ENCODE results near the gene SLC39A11.
A peak's percentile ranks its signal among the peaks of the same experiment; 100 is the strongest.
"Not testable (repeated sequence)": the region's sequence is repeated elsewhere in the genome, so short reads cannot be mapped to it uniquely, and the experiment has no call there.

SLC39A11 gene

GRCh38 chr17:73092523-73093135 lies at the start of gene SLC39A11:
Gene SLC39A11, minus strand, starts transcription at chr17:73092688. Its CDS starts 3,924 bp downstream, at chr17:73088764.
- DNase-seq (ENCODE audit: low read depth in 3 of 3, low spot score in 1 of 3), result peak; percentile 65 to 82 (median 66)

- DNase-seq (ENCODE audit: low read depth in 3 of 3, low spot score in 1 of 3), result no peak
Measured at GRCh38 chr17:73141411-73141810, 48.9 kb upstream of the SLC39A11 start.

GRCh38 chr17:73140566-73140965 lies 48.1 kb upstream of the SLC39A11 start:
- no peak for DNase-seq (ENCODE audit: low read depth in 3 of 3, low spot score in 1 of 3)

GRCh38 chr17:73139296-73139695 lies 46.8 kb upstream of the SLC39A11 start:
- DNase-seq (ENCODE audit: low read depth in 3 of 3, low spot score in 1 of 3), result no peak

GRCh38 chr17:73138541-73139138 lies 46.2 kb upstream of the SLC39A11 start:
- no peak for DNase-seq (ENCODE audit: low read depth in 3 of 3, low spot score in 1 of 3)

- DNase-seq (ENCODE audit: low read depth in 3 of 3, low spot score in 1 of 3), result no peak
Measured at GRCh38 chr17:73137376-73137775, 44.9 kb upstream of the SLC39A11 start.

GRCh38 chr17:73135766-73136165 lies 43.3 kb upstream of the SLC39A11 start:
- no peak for DNase-seq (ENCODE audit: low read depth in 3 of 3, low spot score in 1 of 3)

GRCh38 chr17:73133911-73134649 lies 41.6 kb upstream of the SLC39A11 start:
- DNase-seq (ENCODE audit: low read depth in 3 of 3, low spot score in 1 of 3), result no peak

GRCh38 chr17:73132085-73132492 lies 39.6 kb upstream of the SLC39A11 start:
- no peak for DNase-seq (ENCODE audit: low read depth in 3 of 3, low spot score in 1 of 3)

- DNase-seq (ENCODE audit: low read depth in 3 of 3, low spot score in 1 of 3), result not testable (repeated sequence)
Measured at GRCh38 chr17:73131439-73131838, 39.0 kb upstream of the SLC39A11 start.

- no peak for DNase-seq (ENCODE audit: low read depth in 3 of 3, low spot score in 1 of 3)
Measured at GRCh38 chr17:73130977-73131376, 38.5 kb upstream of the SLC39A11 start.

- DNase-seq (ENCODE audit: low read depth in 3 of 3, low spot score in 1 of 3), result no peak
Measured at GRCh38 chr17:73128496-73128895, 36.0 kb upstream of the SLC39A11 start.

GRCh38 chr17:73126716-73127473 lies 34.4 kb upstream of the SLC39A11 start:
- no peak for DNase-seq (ENCODE audit: low read depth in 3 of 3, low spot score in 1 of 3)

GRCh38 chr17:73123606-73124320 lies 31.3 kb upstream of the SLC39A11 start:
- no peak for DNase-seq (ENCODE audit: low read depth in 3 of 3, low spot score in 1 of 3)

GRCh38 chr17:73122953-73123605 lies 30.6 kb upstream of the SLC39A11 start:
- DNase-seq (ENCODE audit: low read depth in 3 of 3, low spot score in 1 of 3), result no peak

- DNase-seq (ENCODE audit: low read depth in 3 of 3, low spot score in 1 of 3), result no peak
Measured at GRCh38 chr17:73121506-73121905, 29.0 kb upstream of the SLC39A11 start.

GRCh38 chr17:73119631-73120030 lies 27.1 kb upstream of the SLC39A11 start:
- DNase-seq (ENCODE audit: low read depth in 3 of 3, low spot score in 1 of 3), result no peak

- no peak for DNase-seq (ENCODE audit: low read depth in 3 of 3, low spot score in 1 of 3)
Measured at GRCh38 chr17:73118951-73119391, 26.5 kb upstream of the SLC39A11 start.

- DNase-seq (ENCODE audit: low read depth in 3 of 3, low spot score in 1 of 3), result no peak
Measured at GRCh38 chr17:73118139-73118538, 25.7 kb upstream of the SLC39A11 start.

GRCh38 chr17:73112246-73112645 lies 19.8 kb upstream of the SLC39A11 start:
- DNase-seq (ENCODE audit: low read depth in 3 of 3, low spot score in 1 of 3), result no peak

All from stimulated activated CD4-positive, alpha-beta T cell treated with anti-CD3 and anti-CD28 coated beads, TNF-alpha, amount 100 ng/mL, for 1 hour (primary cell).